NCI-H1092 (cell line): ENCODE measurements around the gene PACRG.
A peak's percentile ranks its signal among the peaks of the same experiment; 100 is the strongest.

Experiments used
- DNase-seq: peaks from one replicate; lab custom pipeline; 2025; lab: John Stamatoyannopoulos, UW

Gene PACRG

DNA sequence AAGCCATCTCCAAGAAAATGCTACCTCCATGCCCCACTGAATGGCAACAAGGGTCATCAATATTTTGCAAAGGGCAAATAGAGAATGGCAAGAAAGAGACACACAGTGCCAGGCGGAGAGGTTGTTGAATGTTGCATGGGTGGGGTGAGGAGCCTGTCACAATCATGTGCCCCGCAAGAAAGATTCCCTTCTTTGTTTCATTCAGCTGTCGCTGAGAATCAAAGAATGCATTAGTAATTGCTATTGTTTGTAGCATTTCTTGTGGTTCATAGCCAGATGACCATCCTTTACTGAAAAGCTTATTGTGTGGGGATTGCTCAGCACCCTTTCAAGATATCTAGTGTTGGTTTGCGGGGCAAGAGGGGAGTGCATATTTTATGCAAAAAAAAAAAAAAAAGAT lies 520.3 kb downstream of the PACRG start:
- DNase-seq, result no peak

DNA sequence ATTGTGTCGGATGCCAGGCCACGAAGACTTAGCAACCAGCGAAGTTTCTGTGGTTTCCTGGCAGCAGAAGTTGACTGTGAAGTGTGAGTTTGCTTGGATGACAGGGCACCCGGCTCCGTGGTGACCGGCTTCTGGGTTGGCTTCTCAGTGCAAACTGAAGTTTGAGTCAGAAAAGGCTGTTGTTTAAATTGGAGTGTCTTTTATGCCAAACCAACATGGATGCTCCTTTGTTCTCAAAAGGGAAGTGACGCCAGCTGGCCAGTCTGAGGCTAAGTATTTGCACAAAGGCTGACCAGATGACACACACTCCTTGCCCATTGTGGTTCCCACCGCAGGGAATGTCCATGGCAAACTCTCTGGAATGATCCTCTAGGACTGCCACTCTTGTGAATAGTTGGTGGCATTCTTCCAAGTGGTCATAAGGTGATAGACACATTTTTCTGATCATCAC lies 521.9 kb downstream of the PACRG start:
- DNase-seq, result no peak

DNA sequence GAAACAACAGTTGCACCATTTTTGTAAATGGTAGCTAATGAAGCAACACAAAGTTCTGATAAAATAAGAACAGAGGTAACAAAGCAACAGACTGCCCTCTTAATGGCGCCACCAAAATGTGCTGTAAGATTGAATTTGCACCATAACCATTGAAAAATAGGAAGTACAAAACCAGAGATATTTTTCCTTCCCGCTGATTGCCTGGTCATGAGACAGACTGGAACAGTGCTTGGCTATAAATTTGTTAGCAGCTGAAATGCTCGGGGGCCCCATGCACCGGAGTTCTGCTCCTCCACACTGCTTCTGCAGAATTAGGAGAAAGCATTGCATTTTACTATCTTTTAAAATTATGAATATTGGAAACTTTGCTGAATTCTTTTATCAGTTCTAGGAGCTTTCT lies 522.3 kb downstream of the PACRG start:
- no peak for DNase-seq

DNA sequence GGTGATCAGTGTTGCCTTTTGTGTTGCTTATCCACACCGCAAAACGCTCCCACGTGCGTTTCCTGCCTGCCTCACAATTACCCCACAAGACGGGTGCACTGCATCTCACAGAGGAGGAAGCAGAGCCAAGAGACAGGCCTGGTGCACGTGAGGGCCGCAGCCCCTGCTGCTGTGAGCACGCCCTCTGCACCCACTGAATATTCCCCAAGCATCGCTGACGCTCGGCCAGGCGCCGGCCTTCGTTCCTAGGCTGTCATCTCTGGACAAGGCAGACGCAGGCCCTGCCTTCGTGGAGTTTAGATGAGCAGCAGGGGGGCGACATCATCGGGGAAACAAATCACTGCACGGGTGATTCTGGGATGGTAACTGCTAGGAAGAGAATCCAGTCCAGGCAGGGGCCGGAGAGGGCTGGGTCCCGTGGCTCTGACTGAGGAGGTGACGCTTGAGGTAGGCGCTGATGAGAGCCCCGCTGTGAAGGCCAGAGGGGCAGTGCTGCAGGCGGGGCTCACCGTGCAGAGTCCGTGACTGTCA lies 524.4 kb downstream of the PACRG start:
- no peak for DNase-seq

DNA sequence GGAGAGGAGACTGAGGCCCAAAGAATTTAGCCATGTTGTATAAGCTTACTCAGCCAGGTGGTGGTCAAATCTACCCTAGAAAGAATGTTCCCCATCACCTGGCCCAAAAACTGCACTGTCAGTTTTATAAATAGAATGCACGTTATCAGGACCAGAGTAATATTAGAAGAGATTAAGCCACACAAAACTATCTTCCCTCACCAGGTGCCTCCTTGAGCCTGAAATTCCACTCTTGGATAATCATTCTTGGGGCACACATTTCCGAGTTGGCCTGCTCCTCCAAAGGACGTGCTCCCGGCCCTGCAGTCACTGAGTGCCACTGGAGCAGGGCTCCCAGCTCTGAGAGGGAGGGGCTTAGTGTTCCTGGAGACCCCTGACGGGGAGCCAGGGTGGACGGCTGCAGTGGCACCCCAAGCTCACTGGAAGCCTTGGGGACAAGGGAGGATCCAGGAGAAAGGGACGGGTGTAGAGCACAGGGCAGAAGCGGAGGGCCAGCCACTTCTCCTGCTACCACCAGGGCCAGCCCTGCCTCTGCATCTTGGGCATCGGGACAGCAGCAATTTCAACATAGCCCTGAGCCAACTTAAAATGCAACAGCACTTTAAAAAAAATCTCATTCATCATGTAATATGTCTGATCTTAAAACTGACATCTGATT lies 525.9 kb downstream of the PACRG start:
- no peak for DNase-seq

DNA sequence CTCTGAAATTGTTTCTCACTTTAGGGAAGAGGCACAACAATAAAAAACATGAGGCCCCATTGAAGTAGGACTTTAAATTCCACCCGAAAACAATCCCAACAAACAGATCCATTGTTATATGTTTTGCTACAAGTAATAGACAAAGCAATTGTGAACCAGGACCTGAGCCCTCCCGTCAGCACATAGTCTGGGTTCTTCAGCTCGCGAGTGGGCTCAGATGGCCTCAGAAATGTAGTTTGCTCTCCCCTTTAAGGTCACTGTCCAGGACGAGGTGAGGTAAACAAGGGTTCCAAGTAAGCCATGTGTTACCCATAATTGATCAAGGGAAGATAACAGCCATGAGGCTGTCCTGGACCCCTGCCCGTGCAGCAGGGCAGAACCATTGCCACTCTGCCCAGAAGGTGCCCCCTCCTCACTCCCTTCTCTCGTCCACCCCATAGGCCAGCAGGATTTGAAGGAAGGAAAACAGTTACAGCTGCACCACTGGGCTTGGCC lies 526.6 kb downstream of the PACRG start:
- no peak for DNase-seq

DNA sequence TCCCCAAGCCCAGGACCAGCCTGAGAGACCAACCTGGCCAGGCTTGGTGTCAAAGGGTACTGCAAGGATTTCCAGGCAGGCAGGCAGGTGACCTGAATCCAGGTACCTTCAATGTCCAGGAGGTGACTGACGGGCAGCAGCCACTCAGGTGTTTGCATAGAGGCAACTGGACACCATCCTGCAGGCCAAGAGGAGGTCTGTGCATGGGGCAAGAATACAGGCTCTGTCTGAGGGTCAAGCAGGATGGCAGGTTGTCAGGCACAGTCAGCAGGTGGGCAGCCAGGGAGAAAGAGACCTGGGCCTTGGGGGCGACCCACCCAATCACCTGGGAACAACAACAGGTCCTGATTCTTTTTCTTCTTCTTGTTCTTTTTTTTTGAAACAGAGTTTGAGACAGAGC lies 527.5 kb downstream of the PACRG start:
- no peak for DNase-seq

DNA sequence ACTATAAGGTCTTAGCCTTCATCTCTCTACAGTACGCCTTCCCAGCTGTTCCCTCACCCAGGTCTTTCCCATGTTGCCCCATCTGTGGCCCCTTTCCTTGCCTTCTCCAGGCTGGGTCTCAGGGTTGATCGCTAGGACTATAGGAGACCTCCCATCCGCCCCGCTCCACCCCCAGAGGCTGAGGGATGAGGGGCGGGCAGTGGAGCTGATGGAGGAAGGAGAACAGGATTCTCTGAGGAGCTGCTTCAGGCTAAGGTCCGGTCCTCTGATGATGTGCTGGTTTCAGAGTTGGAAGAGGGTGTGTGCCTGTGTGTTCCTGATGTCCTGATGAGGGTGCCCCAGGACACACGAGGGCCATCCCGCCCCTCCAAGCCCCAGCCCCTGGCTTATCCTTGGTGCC lies 531.9 kb downstream of the PACRG start:
- no peak for DNase-seq

DNA sequence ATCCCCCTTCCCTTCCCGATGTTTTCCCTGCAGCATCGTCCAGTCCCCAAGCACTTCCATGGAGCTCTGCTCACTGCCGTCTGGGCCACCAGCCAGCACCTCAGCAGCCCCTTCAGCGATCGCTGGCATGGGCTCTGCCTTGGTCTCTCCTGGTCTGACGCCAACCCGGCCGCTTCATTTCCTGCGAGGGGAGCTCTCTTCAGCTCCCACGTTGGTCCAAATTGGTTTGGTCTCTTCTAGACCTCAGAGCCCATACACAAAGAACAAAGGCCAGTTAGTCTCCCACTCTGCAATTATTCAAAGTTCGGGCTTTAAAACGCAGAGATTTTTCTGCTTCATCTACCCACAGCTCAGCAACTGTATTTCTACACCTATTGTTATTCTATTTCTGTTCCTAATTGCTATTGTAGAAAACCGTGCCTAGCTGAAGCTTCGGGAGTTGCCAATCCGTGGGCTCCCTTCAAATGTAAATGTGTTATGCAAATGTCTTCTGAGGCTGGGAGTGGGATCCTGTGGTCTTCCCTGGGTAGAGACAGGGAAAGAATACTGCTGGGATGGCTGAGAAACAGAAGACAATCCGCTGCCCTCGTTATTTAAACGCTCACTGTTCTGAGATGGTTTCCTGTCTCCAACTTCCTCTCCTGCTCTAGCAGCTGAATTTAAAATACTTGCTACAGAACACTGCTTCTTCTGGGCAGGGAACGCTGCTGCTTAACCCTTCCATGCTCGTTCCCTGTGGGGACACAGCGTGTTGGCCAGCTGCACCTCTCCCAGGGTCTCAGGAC lies 532.5 kb downstream of the PACRG start:
- DNase-seq, result peak; percentile 95

DNA sequence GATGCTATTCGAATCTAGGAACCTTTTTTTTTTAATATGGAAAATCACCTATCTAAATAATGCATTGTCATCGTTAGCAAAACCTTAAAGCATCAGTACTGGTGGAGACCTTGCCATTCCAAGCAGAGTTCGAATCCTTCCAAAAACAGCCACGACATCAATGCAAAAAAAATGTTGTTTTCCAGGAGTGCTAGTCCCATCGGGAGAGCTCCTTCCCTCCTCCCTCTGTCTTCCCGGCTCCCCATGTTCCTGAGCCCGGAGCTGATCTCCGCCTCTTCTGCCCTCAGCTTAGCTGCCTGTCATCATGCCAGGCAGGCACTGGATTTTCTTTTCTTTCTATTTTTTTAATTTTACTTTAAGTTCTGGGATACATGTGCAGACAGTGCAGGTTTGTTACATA lies 533.1 kb downstream of the PACRG start:
- DNase-seq, result no peak

DNA sequence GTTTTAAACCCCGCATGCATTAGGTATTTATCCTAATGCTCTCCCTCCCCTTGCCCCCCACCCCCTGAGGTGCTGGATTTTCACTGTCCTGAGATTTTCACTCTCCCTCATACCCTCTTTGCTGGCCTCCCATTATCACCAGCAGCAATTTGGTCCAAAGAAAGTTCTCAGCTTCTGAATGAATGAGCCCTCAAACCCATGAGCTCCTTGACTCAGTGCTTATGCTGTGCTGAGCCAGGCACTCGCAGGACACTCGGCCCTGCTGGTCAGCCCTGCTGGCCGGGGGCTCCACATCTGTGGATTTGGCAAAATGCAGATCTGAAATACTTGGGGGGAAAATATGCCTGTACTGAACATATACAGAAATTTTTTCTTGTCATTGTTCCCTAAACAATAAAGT lies 533.6 kb downstream of the PACRG start:
- no peak for DNase-seq

DNA sequence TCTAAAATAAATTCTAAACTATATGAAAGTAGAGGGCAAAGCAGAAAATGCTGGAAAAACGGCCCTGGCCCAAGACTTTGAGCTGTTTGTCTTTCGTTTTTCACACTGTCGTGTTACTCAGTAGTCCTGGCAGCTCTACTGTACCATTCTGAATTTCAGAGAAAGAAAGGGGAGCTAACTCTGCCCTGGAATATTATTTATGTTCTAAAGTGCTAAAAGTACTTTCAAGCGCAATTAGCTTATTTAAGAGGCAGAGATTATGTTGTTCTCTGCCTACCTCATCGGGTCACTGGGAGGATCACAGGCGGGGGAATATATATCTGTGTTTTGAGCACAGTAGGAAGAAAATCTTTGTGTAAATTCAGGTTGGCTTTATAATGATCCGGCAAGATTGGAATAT lies 534.3 kb downstream of the PACRG start:
- no peak for DNase-seq

DNA sequence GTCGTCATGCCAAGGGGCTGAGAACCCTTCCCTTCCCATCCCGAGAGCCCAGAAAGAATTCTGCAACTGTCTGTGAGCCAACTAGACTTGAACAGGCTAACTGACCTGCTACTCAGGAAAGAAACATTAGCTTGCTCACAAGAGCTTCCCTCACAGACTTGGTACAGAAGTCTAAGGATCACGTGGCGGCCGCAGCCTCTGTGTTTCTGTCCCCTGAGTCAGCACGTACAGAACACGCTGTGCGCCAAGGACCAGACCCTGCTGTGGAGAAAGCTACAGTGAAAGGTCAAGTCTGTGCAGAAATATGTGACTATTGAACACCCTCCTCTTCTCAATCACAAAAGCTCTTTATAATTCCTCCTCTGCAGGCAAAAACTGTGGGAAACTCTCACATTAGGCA lies 535.4 kb downstream of the PACRG start:
- no peak for DNase-seq

DNA sequence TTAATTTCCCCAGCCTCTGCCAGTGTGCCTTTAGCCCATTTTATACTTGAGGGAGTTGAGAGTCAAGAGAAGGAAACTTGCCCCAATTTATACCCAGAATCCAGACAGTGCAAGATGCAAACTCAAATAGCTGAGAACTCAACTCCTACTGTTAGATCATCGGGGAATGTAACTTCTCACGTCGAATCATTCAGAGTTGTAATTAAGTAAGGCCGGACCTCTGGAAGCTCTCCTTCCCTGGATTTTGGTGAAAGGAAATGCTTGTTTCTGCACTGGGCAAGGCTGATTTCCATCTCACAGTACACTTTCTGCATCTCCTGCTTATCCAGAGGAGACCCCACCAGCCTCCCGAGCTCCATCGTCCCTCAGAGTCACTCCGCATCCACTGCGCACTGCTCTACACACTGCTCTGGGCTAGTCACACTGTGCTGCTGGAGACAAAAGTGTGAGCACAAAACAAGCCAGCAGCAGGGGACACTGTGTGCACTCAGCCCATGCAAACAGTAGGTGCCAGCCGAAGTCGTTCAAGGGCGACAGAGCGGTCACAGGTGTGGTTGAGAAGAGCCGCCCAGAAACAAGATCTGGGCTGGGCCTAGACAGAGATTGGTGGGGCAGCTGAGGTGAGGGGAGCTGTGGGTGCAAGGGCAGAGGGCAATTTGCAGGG lies 536.4 kb downstream of the PACRG start:
- no peak for DNase-seq

DNA sequence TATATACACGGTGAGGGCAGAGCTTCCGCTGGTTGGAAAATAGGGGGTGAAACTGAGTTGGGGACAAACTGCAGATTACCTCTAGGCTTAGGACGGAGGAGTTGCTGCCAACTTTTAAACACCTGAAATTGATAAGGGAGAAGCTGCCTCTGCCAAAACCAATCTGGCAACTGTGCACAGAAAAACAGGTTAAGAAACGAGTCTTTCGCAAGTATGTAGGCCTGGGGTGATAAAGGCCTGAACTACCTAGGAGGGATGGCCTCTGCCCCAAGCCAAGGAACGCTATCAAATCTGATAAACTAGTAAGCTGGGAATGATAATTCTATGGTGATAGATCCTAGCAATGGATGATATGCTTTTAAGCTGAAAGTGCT lies 536.9 kb downstream of the PACRG start:
- no peak for DNase-seq

DNA sequence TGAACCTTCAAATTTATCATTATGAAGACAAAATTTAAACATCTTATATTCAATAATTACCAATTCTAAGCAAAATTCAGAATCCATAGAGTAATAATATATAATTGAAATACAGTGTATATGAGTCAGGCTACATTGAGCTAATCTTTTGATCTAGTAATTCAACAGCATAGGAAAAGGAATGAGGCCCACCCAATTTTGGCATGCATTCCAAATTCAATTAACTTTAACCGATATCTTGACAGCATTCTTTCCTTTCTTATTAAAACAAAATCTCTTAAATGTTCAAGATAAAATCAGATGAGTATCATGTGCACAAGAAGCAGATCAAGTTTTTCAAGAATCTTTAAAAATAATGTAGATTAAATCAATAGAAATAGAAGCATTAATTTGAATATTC lies 553.9 kb downstream of the PACRG start:
- DNase-seq, result no peak

DNA sequence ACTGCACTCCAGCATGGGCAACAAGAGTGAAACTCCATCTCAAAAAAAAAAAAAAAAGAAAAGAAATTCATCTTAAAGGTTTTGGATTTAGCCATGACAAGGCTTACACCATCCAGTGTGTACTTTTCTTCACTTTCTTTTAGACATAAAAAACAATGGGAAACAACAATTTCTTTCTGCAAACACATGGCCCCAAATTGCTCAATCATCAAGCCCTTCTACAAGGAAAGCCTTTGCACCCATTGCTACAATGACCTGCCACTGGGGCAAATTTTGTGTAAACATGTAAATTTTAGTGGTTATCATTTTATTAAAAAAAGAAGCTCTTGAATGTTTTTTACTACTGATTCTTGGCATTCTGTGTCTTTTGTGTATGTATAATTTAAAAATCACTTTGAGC lies 554.9 kb downstream of the PACRG start:
- DNase-seq, result no peak

DNA sequence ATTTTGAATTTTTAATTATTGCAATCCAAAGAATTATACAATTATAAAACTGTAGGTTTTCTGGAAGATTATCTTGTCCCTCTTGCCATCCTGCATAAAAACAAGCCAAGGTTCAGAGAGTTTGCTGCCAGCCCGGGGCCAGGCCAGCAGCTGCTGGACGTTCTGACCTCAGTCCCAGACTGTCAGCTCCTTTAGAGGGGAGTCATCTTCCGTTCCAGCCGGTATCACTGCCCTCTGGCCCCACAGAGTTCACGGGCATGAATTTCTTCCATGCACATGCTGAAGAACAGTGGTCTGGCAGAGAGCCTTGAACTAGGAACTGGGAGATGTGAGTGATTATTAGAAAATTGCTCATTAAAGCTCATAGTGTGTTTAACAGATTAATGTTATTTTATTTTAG lies 556.4 kb downstream of the PACRG start:
- no peak for DNase-seq

DNA sequence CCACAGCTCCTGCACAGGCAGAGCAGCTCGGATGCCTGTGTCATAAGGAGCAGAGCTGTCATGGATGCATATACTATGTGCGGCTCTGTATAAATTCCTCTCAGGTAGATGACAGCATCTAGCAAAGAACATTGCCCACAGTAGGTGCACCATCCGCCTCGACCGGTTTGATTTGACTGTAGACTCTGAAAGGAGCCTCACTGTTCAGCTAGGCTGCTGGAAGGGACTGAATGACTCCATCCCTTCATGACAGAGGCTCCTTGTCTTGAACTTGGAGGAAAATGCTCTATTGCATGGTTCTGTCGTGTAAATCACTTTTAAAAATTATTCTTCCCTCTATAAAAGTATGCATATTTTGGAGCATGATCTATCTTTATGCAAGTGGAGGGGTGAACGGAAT lies 557.9 kb downstream of the PACRG start:
- DNase-seq, result no peak

DNA sequence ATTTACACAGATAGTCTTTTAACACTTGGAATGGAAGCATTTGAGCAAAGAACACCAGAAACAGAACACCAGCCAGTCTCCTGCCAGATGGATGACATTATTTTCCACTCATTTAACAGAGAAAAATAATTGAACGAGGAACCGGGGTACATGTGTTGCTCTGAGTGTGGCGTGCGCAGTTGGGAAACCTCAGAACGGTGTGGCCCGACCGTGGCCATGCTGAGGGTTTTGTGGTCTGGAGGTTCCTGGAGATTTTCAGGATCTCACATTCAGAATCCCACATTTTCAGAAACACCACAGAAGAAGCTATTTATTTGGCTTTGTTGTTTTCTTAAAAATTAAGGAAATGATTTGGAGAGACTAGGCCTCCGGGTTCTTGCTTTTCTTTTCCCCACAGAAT lies 559.9 kb downstream of the PACRG start:
- no peak for DNase-seq

DNA sequence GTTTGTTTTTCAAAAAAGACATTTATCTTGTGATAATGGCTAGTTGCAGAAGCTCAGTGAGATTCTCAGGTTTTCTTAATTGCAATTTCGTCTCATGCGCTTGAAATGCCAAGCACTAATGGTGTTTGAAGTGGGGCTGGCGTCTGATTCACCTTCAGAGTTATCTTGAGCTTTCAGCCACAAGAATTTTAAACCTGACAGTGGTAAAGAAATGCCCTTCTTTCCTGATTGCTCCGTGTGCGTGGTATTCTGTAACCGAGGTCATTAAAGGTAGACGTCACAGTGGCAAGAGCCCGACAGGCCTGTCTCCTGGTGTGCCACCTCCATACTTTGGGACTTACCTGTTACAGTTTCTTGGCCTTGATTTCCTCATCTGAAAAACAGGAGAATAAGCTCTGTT lies 560.3 kb downstream of the PACRG start:
- DNase-seq, result no peak

DNA sequence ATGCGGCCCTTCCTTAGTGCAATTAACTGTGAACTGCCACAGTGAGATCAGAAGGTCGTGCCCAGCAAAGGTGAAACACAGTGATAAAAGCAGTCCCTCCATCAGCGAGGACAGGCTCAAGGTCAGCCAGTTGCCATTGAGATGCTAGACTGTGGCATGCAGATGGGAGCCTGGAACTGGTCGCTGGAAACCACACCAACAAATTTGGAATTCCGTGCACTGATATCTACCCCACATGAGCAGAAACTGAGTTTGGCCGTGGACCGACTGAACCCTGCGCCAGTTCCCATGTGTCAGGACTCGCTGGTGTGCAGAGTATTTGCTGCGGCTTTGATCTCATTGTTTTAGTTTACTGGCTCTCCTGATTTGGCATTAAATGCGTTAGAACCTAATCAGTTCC lies 561.1 kb downstream of the PACRG start:
- DNase-seq, result no peak

DNA sequence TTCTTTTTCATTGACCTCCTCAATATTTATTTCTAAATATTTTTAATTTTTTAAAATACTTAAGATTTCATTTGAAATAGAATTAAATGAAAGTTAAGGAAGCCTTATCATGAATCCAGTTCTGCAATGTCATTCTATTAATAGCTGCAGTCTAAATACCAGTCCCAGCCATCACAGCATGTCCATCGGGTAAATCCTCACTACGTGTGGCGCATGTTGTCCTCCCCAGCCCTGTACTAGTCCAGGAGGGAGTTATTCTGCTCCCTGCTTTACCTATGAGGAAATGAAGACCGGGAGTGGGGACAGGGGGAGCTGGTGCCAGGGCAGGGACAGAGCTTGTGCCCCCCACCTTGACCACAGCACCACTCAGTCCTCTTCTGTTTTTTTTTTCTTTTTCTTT lies 561.7 kb downstream of the PACRG start:
- no peak for DNase-seq
